Left lobe of liver (tissue), 2 donors: ENCODE results near the gene TMEM63B. TPM values are rescaled to one million over a fixed set of nuclear protein-coding genes. Genes with fewer than 3 reads are reported as not detected.
"Not testable (repeated sequence)": the region's sequence is repeated elsewhere in the genome, so short reads cannot be mapped to it uniquely, and the experiment has no call there.

ENCODE experiments used
- ATAC-seq: fragments of 200-7000 bp; cut with Tn5 transposase; one replicate; pipeline ENCODE4 v1.9.1; 2020; ENCODE audit warnings: mild to moderate bottlenecking, moderate library complexity
- DNase-seq: peaks from one replicate; pipeline ENCODE4 v3.0.0-alpha.2; 2020; ENCODE audit warnings: low spot score
- total RNA-seq: library from RNA; stranded (reverse); gene quantifications from one replicate; pipeline ENCODE4 v1.2.1, GENCODE V29; 2021
- donor health status: DM: no; HTN: no; CAD: no; lungs with moderate emphysema.
- donor health status: DM: no; HTN: yes; CAD: no.

Gene TMEM63B
- total RNA-seq, 1 donor from 2014 or later = 38.0 TPM

DNA sequence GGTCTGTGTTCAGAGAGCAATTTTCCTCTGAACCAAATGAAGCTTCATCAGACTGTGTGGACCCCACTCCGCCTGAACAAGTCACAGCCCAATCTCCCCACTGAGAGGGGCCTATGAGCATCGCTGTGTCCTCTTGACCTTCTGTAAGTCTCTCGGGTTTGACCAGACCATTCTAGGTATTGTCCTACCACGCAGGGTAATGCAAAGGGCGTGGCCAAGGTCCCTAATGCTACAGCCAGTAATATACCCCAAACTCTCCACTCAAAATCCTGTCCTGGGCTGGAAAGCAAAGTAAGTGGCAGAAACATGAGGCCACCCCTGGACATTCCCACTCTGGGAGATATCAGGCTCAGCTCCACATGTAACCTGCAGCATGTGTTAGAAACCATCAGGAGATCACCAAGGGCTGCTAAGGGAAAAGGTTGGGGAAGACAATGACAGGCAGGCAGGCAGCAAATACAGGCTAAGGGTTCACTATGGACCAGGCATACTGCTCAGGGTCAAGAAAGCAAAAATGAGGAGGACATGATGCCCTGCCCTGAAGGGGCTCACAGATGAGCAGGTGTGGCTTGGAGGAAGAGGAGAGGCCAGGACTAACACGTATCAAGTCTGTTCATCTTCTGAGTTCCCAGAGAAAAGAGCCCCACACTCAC, 33.5 kb upstream of the TMEM63B start:
- DNase-seq (no peak), ATAC-seq (no peak)

DNA sequence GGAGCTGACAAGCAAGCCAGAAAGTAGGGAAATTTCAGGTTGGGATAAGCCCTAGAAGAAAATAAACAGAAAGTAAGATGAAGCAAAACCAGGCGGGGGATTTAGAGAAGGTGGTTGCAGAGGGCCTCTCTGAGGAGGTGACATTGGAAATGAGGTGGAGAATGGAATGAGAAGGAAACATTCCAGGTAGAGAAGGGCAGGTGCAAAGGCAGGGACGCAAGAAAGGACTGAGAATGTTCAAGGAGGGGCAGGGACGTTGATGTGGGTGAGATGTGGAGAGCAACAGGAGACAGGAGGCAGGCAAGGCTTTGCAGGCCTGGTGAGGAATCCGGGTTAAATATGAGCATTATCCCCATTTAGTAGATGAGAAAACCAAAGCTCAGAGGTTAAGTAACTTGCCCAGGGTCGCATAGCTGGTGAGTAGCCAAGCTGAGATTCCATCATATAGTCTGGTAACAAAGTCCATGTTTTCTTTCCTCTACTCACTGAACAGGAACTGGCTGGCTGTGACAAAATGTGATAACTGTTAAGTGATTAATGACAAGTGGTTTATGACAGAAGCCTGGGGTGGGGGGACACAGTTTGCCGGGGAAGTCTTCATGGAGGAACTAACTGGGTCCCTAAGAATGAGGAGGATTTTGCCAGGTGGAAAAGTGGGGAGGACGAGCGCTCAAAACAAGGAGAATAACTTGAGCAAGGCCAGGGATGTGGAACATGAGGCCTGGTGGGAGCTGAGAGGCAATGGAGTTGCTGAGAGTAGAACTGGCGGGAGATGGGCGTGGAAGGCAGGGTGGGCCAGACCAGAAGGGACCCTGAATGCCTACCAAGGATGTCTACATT, 32.7 kb upstream of the TMEM63B start:
- peak; percentile 54 for ATAC-seq
- DNase-seq = no peak

- not testable (repeated sequence) for DNase-seq
These were observed 32.1 kb upstream of the TMEM63B start for GRCh38 chr6:44095243-44095623.

GRCh38 chr6:44096612-44097011, 30.7 kb upstream of the TMEM63B start:
- DNase-seq (peak; percentile 83), ATAC-seq (peak; percentile 84)

More at GRCh38 chr6:44095243-44095623, 32.1 kb upstream of the TMEM63B start:
- ATAC-seq = not testable (repeated sequence)

DNA sequence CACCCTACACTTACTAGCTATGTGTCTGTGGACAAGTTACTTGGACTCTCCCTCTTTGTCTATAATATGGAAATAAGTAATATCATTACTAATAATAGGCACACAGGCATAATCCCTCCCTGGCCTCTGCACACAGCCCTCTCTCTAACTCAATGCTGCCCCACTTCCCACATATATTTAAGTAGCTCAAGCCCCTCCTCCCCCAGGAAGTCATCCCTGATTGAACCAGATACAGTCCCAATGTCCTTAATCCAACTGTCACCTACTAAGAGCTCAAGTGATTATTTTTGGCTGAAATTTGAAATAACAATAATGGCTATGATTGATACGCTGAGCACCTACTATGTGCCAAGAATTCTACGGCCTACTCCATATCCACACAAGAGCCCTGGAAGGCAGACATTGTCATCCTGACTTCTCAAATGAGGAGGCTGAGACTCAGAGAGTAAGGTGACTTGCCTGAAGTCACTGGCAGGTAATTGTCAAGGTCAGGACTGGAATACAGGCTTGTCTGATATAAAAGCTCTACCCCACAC, 29.5 kb upstream of the TMEM63B start:
- ATAC-seq (no peak), DNase-seq (no peak)

DNA sequence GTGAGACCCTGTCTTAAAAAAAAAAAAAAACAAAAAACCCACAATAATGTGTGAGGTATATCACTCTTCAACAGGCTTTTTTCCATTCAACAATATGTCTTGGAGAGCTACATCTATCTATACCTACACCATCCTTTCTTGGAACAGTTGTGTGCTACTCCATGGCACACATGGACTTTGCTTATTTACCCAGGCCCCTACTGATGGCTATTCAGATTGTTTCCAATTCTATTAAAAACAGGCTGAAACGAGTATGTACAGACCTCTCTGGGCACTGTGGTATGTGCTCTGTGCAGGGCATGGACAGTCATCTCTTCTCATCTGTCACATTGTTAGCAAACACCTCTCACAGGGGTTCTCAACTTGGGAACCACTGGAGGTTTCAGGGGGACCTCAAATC, 28.2 kb upstream of the TMEM63B start:
- ATAC-seq (no peak), DNase-seq (no peak)

DNA sequence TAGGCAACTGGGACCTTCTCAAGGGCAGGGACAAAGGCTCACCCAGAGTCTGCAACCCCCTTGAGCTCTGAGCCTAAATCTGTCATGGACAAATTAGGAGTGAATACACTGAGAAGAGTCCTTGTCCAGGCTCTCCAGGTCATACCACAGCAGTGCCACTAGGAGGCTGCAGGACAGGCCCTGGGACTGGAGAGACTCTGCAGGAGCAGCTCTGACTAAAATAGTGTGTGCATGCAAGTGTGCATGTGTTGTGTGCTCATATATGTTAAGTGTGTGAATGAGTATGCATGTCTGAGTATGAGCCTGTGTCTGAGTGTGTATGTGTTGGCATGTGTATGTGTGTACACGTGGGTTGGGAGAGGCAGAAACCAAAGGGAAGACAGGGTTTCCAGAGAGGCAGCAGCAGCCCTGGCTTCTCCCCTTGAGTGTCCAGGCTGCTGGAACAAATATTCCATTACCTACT, 27.2 kb upstream of the TMEM63B start:
- DNase-seq (no peak), ATAC-seq (peak; percentile 75)

DNA sequence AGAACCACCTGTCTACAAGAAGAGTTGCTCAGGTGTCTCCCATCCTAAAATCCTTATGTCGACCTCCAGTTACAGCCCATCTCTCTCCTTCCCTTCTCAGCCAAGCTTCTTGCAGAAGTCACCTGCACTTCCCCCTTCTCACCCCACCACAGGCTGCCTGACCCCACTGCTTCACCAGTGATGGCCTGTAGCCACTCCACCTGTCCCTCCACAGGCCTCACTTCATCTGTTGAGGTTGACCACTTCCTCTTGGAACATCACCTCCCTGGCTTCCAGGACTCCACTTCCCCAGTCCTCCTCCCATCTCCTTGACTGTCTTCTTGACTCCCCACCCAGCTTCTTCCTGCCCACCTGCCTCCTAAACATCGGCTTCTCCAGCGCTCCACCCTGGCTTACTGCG, 25.5 kb upstream of the TMEM63B start:
- DNase-seq = no peak
- no peak for ATAC-seq

DNA sequence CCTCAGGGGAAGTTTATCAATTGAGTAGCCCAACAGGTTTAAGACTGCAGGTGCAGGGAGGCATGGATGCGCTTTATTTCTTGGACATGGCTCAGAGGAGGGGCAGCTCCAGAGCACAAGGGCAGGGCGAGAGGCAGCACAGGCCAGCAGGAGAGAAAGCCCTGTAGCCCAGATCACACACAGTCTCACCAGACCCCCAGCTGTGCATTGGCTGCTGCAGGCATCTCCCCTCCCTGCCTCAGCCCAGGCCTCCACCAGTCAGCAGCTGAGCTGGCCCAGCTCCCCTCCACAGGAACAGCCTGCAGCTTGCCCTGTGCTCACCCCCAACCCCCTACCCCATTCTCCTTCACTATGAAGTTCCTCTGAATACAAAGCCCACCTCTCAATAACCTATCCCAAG, 24.8 kb upstream of the TMEM63B start:
- no peak for DNase-seq
- no peak for ATAC-seq

- DNase-seq (no peak), ATAC-seq (peak; percentile 37)
These were observed 22.8 kb upstream of the TMEM63B start for GRCh38 chr6:44104481-44105021.

DNA sequence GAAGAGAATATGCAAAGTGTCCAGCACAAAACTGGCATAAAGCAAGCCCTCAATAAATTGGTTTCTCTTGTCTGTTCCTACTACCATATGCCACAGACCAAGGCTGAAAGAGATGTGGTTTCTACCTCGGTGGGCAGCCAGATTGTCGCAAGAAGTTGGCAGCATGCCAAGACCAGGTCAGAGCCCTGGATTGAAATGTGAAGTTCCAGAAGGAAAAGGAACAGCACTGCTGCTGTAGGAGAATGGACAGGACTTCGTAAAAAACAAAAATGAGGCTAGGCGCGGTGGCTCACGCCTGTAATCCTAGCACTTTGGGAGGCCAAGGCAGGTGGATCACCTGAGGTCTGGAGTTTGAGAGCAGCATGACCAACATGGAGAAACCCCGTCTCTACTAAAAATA, 22.2 kb upstream of the TMEM63B start:
- DNase-seq (no peak), ATAC-seq (no peak)

DNA sequence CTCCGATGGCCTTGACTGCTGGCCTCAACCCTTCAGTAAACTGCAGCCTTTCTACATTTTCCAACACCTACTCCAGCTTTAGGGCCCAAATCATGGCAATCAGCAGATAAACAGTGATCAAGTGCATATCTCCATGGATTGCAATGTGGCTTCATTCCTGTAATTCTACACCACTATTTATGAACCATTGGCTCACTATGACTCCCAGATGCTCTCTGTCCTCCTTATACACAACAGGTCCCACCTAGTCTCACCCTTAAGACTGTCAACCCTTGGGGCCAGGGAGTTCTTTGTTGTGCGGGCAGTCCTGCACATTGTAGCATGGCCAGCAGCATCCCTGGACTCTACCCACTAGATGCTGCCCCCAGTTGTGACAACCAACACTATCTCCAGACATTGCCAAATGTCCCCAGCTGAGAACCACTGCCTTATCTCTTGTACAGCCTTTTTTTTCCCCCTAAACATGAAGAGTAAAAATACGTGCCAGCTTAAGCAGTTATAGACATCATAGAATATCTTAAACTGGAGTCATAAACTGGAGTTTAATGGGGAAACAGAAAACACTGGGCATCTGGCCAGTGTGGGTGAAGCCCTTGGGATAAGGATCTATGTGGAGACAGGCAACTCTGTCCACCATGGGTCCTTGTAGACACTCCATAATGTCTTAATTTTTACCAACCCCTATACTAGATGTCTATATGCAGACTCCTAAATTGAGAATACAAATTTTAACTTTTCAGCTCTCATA, 21.2 kb upstream of the TMEM63B start:
- ATAC-seq (no peak), DNase-seq (no peak)

DNA sequence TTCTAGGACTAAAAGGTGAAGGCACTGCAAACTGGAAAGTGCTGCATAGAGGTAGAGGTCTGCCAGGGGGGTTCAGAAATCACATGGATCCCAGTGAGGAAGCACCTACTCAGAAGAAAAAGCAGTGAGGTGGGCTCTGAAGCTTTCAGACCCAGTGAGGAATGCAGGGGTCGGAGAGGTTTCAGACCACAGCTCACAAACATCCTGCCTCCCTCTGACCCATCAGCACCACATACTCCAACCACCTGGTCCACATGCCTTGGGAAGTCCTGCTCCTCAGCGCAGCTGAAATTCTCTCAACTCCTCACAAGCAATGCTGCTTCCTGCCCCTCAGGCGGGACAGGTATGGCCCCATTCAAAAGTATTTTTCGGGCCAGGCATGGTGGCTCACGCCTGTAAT, 20.3 kb upstream of the TMEM63B start:
- DNase-seq (no peak), ATAC-seq (no peak)

GRCh38 chr6:44108471-44108870, 18.9 kb upstream of the TMEM63B start:
- ATAC-seq (peak; percentile 66), DNase-seq (no peak)

GRCh38 chr6:44109212-44109611, 18.1 kb upstream of the TMEM63B start:
- ATAC-seq = no peak
- no peak for DNase-seq

GRCh38 chr6:44110005-44110676, 17.2 kb upstream of the TMEM63B start:
- peak; percentile 46 for ATAC-seq
- no peak for DNase-seq

DNA sequence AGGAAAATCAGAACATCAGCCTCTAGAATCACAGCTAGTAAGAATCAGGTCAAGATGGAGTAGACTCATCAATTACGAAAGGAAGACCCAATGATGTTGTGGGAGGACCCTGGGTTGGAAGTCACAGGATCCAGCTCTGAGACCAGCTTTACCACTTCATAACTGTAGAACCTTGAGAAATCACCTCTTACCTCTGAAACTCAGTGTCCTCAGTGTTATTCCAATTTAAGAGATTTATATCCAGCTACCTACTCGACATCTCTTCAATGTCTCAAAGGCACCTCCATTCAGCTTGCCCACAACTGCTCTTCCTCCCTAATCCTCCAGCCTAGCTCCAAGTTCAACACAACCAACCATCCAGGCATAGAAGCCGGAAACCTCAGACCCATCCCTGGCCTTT, 16.4 kb upstream of the TMEM63B start:
- no peak for DNase-seq
- no peak for ATAC-seq

GRCh38 chr6:44111434-44112417, 15.6 kb upstream of the TMEM63B start:
- no peak for DNase-seq
- ATAC-seq = peak; percentile 54

DNA sequence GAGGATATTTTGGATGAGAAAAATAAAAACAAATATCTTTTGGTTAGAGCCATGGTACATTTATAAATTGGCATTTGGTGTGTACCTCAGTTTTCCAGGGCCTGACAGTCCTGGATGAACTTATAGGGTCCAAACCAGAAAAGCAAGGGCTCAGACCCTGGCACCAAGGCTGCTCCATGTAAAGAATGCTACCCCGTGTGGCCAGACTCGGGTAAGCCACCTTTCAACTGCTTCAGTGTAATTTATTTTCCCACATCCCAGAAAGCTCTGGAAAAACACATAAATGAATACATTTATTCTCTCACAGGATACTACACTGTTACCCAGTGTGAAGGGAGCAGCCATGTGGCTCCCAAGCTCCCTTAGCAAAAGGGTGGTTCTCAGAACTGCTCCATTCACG, 13.9 kb upstream of the TMEM63B start:
- no peak for ATAC-seq
- no peak for DNase-seq
